ENCODE data around the gene PLD1.

GRCh38 chr3:171676601-171677175 lies 133.6 kb downstream of the PLD1 start:
- no peak for TF ChIP-seq CTCF (IDR thresholded peaks at IDR 0.05; ENCODE audit: low read depth, low read length, poor library complexity, severe bottlenecking)
- TF ChIP-seq EZH2phosphoT487 (IDR thresholded peaks at IDR 0.05; ENCODE audit: borderline replicate concordance, low read length) = no peak
